Measurements from ENCODE around the gene HSD11B2.

Gene HSD11B2

DNA sequence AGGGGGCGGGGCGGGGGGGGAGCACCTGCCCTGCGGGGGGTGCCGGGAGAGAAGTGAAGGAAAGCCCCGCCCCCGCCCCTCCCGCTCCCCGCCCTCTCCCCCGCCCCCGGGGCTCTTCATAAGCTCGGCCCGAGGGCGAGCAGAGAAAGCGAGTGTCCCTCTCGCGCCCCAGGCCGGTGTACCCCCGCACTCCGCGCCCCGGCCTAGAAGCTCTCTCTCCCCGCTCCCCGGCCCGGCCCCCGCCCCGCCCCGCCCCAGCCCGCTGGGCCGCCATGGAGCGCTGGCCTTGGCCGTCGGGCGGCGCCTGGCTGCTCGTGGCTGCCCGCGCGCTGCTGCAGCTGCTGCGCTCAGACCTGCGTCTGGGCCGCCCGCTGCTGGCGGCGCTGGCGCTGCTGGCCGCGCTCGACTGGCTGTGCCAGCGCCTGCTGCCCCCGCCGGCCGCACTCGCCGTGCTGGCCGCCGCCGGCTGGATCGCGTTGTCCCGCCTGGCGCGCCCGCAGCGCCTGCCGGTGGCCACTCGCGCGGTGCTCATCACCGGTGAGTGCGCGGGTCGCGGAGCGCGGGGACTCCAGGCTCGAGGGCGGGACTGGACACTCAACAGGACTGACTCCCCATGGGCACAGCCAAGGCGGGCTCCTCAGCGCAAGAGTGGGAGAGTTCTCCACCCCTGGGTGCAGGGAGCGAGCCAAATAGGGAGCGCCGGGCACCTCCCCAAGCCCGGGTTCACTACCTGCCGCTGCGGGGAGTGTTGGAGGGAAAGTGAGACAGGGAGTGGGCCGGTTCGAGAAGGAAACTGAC lies at the start of gene HSD11B2:
HSD11B2 (plus strand) TSS at position 145 of the 798 bp plus-strand sequence; CDS start at position 273, 128 bp downstream.
- DNase-seq (ENCODE audit: low spot score), result no peak

DNA sequence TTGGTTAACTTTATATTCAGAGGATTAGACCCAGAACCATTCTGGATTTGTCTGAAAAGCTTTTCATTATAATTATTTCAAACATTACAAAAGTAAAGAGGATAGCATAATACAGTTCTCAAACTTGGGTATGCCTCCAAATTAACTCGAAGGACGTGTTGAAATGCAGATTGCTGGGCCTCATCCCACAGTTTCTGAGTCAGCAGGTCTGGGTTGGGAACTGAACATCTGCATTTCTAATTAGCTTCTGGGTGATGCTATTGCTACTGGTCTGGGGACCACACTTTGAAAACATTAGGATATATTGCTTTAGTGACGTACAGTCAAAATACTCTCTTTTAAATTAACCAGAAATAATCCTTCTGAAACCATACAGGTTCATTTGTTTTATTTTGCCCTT lies 47.6 kb upstream of the HSD11B2 start:
- DNase-seq (ENCODE audit: low spot score), result no peak

DNA sequence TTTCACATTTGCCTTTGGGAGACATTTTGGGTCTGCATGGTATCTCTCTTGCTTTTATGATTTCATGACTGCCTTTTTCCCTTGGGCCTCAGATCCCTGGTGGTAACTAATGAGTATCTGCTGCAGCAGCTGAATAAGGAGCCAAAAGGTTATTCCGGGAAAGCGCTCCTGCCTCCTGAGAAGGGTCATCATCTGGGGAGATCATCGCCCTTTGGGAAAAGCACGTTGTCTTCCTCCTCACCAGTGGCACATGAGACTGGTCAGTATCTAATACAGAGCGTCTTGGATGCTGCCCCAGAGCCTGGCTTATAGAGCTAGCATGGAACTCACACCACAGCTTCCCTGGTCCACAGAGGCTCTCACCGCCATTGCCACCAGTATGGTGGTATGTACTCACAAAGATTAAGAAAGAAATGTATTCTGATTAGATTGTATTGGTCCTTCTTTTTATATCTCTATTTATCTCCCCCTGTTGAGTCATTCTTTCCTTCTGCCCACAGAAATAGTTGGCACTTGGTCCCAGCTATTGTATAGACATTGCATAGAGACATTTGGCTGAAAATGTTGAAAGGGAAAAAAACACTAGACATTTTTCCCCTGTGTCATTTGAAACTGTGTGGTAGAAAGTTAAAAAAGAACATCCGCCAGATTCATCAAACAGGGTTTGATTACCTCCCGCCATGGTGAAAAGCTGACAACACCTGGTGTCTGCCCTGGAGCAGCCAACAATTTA lies 46.0 kb upstream of the HSD11B2 start:
- DNase-seq (ENCODE audit: low spot score), result no peak

DNA sequence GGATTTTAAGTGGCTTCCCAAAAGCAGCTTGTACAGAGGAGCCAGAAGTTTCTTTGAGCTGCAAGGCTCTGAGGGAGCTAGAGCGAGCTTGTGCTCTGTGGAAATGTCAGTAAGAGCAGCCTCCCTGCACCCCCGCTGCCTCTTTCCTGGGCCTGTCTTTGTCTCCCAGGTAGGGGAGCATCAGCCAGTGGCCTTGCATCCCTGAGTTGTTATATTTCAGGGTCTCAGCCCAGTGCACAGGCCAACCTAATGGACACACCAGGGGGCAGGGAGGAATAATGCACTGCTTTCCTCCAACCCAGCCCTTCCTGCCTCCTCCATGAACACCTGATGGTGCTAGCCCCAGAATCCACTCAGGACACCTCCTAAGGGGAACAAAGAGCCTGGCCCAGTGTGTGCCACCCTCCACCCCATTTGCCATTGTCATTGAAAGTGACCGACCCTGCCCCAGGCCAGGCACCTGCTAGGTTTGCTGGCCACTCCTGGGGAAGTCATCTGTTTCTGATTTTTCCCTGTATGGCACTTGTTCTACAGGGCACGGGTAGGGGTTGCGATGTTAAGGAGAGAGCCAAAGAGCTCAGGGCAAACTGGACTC lies 44.0 kb upstream of the HSD11B2 start:
- DNase-seq (ENCODE audit: low spot score), result no peak

DNA sequence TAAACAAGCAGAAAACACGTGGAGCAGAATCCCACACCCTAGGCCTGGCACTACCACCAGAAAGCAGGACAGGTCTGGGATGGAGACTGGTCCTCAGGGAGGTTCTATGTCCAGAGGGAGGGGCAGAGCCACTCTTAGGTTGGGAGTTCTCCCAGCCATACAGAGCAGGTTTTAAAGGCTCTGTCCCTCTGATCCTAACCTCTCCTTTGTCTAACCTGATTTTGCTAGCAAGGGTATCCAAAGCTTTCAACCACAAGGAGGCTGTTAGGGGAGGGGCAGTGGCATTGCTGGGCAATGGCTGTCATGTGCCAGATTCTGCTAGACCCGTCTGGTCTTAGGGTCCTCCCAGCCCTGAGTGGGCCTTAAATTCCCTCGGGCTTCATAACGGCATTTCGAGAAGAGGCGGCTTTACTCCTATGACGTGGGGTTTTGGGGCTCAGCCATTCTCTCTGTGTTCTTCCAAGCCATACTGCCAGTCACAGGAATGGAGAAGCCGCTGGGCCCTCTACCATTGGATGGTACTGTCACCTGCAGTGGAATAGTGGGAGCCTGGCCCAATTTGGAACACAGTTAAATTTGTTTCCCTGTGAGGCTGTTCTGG lies 43.3 kb upstream of the HSD11B2 start:
- DNase-seq (ENCODE audit: low spot score), result no peak

DNA sequence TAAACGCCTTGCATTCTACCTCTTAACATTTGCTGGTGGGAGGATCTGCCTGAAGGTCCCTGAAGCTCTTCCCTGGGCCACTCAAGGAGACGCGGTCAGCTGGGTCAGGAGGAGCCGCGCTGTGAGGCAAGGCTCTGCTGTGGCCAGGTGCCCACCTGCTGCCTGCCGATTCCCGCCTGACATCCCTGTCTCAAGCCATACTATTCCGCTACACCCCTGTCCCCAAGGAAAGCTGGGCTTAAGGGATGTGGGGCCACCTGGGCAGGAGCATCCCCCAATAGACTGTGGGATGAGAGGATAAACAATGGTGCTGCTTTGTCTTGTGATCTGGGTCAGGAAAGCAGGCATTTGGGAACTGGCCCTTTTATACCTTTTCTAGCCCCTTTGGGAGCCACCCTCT lies 42.7 kb upstream of the HSD11B2 start:
- no peak for DNase-seq (ENCODE audit: low spot score)

DNA sequence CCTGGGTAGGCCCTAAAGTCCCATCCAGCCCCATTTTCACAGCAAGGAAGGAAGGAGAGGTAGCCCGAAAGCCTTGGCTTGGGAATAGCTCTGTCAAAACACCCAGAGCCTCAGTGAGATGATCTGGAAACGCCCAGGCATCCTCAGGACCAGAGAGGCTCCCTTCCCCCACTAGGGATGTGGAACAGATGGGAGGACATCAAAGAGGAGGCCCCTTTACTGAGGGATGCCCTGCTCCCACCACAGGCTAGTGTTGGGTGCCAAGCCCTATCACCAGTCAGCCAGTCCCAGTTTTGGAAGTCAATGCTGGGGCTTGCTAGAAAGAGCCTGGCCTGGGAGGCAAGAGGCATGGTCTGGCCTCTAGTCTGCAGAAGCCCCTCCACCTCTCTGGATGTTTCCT lies 42.3 kb upstream of the HSD11B2 start:
- DNase-seq (ENCODE audit: low spot score), result no peak

DNA sequence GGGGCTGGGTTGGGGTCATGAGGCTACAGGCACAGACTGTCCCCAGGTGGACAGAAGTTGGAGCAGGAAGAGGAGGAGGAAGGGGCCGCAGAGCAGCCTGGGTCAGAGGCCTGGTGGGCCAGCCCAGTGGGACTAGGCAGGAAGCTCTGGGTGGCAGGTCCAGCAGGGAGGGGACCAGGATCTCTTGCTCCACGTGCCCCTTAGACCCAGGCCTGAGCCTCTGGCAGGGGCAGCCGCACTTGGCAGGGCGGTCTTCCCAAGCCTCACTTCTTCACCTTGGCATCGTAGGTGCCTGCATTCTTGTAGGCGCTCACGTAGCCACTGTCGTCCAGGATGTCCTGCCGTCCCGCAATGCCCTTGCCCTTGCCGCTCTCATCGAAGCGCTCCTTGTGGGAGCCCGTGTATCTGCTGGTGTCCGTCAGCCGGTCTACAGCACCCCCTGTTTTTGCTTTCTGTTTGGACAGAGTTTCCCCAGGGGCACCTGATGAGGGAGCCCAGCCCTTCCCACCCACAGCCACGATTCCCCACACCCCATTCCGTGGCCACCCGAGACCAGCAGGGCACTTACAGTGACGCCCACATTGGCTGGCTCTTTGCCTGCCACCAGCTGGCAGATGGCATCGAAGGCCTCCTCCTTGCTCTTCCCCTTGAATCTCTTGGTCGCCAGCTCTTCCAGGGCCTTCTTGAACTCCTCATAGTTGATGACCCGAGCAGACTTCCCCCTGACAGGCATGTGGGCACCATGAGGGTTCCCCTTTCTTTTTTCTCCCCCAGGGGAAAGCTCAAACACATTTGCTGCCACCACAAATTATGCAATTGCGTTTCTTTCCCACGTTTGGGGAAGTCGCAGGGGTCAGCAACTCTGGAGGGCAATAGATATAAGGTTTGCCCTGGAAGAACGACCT lies 40.8 kb upstream of the HSD11B2 start:
- DNase-seq (ENCODE audit: low spot score), result no peak

DNA sequence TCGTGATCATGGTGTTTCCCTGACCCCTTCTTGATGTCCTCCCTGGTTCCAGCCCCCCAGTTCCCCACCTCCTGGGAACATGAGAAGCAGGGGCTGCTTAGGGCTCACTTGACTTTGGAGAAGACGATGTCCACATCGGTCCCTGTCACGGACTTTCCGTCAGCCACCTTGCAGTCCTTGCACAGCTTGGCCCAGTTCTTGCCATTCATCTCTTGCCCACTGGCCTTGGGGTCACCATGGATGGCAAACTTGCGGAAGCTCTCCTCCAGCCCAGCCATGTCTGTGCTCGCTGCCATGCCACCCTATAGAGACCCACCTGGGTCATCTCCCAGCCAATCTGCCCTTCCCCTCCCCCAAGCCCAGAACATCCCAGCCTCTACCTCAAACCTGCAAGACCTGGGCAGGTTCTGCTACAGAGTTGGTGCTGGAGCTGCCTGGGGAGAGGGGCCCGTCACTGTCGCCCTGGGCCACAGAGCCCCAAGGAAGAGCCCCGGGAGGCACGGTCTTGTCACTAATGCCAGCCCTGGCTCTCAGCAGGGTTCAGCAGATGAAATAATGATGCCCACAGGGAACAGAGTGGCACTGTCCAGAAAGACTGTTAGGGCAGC lies 40.0 kb upstream of the HSD11B2 start:
- DNase-seq (ENCODE audit: low spot score), result no peak

DNA sequence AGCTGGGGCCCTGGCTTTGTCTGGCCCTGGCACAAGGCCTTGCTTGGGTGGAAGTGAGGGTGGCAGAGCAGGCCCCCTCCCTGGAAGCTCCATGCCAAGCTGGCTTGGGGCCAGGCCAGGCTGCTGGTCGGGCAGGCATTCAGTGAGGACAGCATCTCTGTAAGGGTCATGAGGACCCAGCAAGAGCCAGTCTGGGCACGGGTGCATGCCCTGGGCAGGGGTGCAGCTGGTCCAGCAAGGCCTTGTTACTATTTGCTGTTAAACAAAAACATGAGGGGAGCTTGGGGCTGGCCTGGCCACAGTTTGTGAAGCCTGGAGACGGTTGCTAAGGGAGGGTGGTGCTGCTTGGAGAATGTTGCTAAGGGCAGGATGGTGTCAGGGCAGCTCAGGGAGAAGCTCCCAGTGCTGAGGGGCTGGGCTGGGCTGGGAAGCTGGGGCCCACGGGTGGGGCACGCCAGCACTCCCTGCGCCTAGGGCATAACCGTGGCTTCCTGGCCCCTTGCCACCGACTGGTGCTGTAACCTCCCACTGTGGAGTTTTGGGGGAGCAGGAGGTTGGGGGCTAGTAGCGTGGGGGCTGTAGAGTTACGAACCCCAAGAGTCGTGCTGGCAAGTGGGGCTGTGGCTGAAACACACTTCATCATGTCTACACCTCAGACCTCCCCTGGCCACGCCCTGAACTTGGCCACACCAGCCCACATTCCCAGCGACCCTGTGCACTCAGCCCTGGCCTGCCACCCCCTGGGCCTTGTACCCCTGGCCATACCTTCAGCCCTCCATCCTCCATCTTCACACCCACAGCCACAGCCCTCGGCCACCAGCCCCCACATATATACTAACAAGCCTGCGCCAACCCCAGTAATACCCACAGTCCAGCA lies 39.3 kb upstream of the HSD11B2 start:
- DNase-seq (ENCODE audit: low spot score), result no peak

DNA sequence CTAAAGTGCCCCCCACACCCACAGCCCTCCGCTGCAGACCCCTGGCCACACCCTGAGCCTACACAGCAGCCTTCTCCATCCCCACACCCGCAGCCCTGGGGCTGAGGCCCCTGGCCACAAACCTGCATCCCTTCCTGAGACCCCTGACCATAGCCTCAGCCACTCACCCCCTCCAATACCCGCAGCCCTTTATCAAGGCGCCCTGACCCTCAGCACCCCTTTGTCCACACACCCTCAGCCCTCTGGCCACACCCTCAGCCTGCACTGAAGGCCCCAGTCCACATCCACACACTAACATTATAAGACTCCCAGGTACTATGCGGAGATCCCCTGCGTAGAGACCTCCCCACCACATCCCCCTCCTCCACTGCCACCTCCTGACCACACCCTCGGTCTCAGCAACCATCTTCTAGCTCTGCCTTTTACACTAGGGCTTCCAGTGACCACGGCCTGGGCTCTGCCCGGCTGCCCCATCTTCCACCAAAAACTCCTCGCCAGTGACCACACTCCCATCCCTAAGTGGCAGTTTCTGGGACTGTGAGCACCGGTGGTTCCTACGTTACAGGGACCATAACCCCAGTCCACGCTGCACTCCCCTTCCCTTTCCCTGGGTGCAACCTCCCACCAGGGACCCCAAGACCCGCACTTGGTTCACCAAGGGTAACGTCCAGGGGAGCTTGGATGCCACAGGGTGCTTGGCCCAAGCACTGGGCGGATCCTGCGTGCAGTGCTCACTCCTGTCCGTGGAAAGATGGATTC lies 38.4 kb upstream of the HSD11B2 start:
- no peak for DNase-seq (ENCODE audit: low spot score)

DNA sequence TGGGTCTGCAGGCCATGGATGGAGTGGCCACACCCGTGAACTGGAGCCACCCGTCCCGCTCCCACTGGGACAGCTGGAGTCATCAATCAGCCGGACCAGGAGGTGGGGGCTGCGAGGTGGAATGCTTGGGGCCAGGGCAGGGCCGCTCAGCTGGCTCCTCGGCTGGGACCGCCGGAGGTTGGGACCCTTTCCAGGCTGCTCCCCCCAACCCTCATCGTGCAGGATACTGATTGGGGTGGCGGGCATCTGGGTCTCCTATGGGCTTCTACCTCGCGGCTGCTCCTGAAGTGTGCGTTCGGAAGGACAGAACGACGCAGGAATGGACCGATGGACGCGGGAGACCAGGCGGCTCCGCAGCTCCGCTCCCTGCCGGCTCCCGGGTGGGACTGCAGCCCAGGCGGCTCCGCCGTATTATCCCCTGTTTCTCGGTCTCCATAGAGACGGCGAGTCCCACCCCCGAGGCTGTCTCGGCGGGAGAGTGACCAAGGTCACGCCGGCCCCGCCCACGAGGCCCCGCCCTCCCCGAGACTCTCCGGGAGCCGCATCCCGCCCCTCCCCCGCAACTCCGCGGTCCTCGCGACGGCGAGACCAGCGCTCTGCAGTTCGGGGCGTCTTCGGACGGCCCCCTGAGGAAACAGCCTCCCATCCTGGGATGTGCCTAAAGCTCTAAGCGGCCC lies 37.7 kb upstream of the HSD11B2 start, which contains the start of gene TPPP3:
TPPP3 (minus strand) TSS at position 388 of the 677 bp plus-strand sequence. CDS start 2,387 bp downstream, outside the sequence.
- DNase-seq (ENCODE audit: low spot score), result peak; percentile 20

DNA sequence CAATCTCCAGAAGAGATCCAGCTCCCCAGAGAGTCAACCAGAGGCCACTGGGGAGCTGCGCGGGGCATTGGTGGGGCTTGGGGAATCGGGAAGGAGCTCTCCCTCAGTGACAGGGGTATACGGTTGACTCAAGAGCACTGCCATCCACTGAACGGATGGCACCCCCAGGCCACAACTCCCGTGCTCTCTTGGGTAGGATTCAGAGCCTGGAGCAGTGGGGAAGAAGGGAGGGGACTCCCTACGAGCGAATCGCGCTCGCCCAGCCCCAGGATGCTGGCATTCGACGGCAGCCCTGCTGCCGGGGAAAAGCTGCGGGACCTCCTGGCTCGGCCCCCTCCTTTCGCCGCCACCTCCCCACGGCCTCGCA lies 37.1 kb upstream of the HSD11B2 start:
- no peak for DNase-seq (ENCODE audit: low spot score)

DNA sequence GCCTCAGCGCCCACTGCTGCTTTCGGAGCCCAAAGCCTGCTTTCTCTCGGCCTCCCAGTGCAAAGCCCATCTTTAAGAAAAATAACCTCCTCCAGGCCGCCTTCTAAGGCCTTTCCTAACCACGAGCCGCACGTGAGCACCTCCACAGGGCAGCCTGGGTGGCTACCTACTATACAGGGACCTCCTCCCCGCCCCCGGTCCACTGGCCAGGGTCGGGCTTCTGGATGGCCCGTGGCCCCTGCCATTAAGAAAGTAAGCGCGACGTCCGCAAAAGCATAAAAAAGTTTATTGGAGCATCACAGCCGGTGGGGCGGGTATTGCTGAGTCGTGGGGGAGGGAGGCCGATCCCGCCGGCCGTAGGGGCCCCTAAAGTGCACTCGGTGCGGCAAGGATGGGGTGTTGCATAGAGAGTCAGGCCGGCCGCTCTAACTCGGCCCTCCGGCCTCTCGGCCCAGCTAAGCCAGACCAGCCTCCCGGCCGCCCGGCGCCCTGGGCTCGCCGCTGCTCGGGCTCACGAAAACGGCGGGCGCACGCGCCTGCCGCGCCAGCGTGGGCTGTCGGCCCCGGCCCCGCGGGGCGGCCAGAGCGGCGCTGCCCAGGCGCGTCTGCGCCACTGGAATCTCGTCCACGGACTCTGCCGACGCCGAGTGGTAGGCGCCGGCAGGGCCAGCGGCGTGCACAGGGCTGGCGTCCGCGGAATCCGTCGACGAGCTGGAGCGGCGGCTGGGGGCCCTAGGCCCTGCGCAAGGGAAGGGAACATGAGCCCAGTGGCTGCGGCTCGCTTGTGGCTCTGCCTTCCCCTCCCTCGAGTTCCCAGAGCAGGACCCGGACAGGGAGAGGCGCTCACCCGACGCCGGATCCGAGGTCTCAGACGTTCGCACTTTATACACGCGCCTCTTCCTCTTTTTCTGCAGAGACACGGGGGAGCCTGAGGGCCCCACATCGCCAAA lies 36.5 kb upstream of the HSD11B2 start:
- no peak for DNase-seq (ENCODE audit: low spot score)

DNA sequence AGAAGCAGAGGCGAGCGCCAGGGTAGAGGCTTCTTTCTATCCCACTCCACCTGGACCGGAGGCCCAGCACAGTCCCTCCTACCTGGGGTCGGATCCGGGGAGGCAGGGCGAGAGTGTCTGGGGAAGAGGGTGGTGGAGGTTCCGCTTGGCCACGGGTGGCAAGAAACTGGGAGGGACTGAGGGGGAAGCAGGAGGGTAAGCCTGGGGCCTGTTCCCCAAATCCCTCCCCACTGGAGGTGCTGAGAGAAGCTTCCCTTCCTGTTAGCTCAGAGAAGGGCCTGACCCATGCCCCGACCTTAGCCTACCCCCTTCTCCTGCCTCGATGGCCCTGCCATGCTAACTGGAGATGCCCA lies 35.8 kb upstream of the HSD11B2 start:
- DNase-seq (ENCODE audit: low spot score), result no peak

DNA sequence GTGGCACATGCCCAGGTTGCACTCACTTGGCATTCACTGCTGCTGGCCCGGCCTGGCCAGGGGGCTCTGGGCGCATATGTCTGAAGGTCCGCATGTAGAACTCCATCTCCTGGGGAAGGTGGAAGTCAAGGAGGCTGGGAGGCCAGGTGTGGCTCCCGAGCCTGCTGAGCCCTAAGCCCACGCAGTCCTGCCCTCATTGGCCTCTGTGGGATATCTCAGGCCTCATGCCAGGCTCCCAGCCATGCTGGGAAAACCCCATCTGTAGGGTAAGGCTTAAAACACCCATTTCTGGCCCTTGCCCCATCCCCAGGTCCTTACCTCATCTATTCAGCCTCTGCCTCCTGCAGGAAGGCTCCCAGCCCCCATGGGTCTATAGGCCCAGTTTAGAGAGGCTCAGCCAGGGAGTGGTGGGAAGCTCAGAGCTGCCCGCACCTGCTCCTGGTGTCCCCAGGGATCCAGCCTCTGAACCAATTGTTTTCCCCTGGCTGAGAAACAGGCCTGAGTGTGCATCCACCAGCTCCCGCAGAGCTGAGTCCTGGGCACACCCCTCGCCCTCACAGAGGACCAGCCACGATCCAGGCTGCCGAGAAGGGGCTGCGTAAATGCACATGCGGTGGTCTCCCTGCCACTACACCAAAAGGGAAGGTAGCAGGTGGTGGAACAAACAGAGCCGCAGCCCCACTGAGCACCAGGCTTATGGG lies 35.3 kb upstream of the HSD11B2 start:
- DNase-seq (ENCODE audit: low spot score), result no peak
